Gastroesophageal sphincter (tissue), 4 donors: ENCODE data around the gene LIN7C. TPM values are rescaled to one million over a fixed set of nuclear protein-coding genes. Genes with fewer than 3 reads are reported as not detected.
A peak's percentile ranks its signal among the peaks of the same experiment; 100 is the strongest.

Experiments used
- ATAC-seq: fragments of 150-250 bp; one replicate; pipeline ENCODE4 v1.9.1; 2016; ENCODE audit warnings: mild to moderate bottlenecking, moderate library complexity
- H3K27ac ChIP-seq, 4 donors: fragments of 200-600 bp; sonication (generic) in 3 of 4; 1 replicate in 3 of 4; 2 replicates in 1 of 4; pipeline ENCODE4 v1.5.1; 2016 to 2019
- H3K27me3 ChIP-seq: fragments of 200-600 bp; sonication (generic); one replicate; pipeline ENCODE4 v1.5.1; 2019
- H3K36me3 ChIP-seq, 2 donors: fragments of 200-600 bp; sonication (generic); one replicate each; pipeline ENCODE4 v1.5.1; 2019; ENCODE audit warnings: control low read depth in 1 of 2
- H3K4me1 ChIP-seq, 3 donors: fragments of 200-600 bp; sonication (generic); 1 replicate in 2 of 3; 2 replicates in 1 of 3; pipeline ENCODE4 v1.5.1; 2016 to 2019; ENCODE audit warnings: control low read depth in 2 of 3
- H3K4me3 ChIP-seq, 2 donors: fragments of 200-600 bp; sonication (generic); one replicate each; pipeline ENCODE4 v1.5.1; 2019; ENCODE audit warnings: mild to moderate bottlenecking in 1 of 2, moderate library complexity in 1 of 2
- H3K9me3 ChIP-seq, 3 donors: fragments of 200-600 bp; sonication (generic); one replicate each; pipeline ENCODE4 v1.5.1; 2017 to 2019; ENCODE audit warnings: control low read depth in 2 of 3
- EP300 ChIP-seq: sonication (generic); formaldehyde crosslinking; IDR thresholded peaks from one replicate; pipeline ENCODE4 v1.6.1; 2017; ENCODE audit warnings: antibody characterized with exemption, mild to moderate bottlenecking
- POLR2A ChIP-seq, 2 donors: fragments of 450-650 bp; IDR thresholded peaks; one replicate each; pipeline ENCODE4 v1.6.1; 2017; ENCODE audit warnings: antibody characterized with exemption in 2 of 2, mild to moderate bottlenecking in 2 of 2, moderate library complexity in 1 of 2
- POLR2AphosphoS5 ChIP-seq: sonication (generic); formaldehyde crosslinking; IDR thresholded peaks from one replicate; pipeline ENCODE4 v1.6.1; 2017; ENCODE audit warnings: antibody characterized with exemption
- WGBS, 2 donors: methylation state at CpG; one replicate each; pipeline ENCODE4 v1.1.5; 2018; ENCODE audit warnings: low coverage in 1 of 2; 5-methylcytosine and 5-hydroxymethylcytosine counted together
- total RNA-seq, 4 donors: library from RNA; depleted of rRNA; stranded (reverse); fragments of >200 nt; gene quantifications; one replicate each; pipeline ENCODE4 v1.1.0, GENCODE V29; 2016
- TF ChIP-seq, protein P1 (sequence below), 4 experiments: fragments of 200-600 bp in 2 of 4; fragments of 450-650 bp in 2 of 4; sonication (generic) in 1 of 4; IDR thresholded peaks; one replicate each; pipeline ENCODE4 v1.5.1; 2017 to 2019; ENCODE audit warnings: antibody characterized with exemption in 4 of 4, mild to moderate bottlenecking in 2 of 4, moderate library complexity in 2 of 4

LIN7C gene
- total RNA-seq, 4 donors from 2014 or later, result 37.6 to 56.2 (median 51.1) TPM

- TF ChIP-seq POLR2A (IDR thresholded peaks at IDR 0.05) (no peak), EP300 (no peak), POLR2AphosphoS5 (no peak)
- TF ChIP-seq, protein P1, sequence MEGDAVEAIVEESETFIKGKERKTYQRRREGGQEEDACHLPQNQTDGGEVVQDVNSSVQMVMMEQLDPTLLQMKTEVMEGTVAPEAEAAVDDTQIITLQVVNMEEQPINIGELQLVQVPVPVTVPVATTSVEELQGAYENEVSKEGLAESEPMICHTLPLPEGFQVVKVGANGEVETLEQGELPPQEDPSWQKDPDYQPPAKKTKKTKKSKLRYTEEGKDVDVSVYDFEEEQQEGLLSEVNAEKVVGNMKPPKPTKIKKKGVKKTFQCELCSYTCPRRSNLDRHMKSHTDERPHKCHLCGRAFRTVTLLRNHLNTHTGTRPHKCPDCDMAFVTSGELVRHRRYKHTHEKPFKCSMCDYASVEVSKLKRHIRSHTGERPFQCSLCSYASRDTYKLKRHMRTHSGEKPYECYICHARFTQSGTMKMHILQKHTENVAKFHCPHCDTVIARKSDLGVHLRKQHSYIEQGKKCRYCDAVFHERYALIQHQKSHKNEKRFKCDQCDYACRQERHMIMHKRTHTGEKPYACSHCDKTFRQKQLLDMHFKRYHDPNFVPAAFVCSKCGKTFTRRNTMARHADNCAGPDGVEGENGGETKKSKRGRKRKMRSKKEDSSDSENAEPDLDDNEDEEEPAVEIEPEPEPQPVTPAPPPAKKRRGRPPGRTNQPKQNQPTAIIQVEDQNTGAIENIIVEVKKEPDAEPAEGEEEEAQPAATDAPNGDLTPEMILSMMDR (IDR thresholded peaks at IDR 0.05), result peak in 1 of 4 experiments; percentile 6
- peaks cover 2 to 52% (median 15%) of the 10 kb centered on the region in 3 donors for H3K4me1 ChIP-seq
- no peaks in the 10 kb centered on the region for H3K9me3 ChIP-seq
- H3K4me3 ChIP-seq, result peak overlapping the region; percentile 53 to 86
- no CpG with 5 or more reads among the region's 79 CpGs for WGBS, 2 donors
- H3K27ac ChIP-seq, result peak overlapping the region; percentile 44 to 95 (median 90)
- peak; percentile 49 for ATAC-seq
- no peaks in the 10 kb centered on the region for H3K36me3 ChIP-seq
- H3K27me3 ChIP-seq, result no peaks in the 10 kb centered on the region
Observed at GRCh38 chr11:27471589-27472397, 34.8 kb downstream of the LIN7C start.

- TF ChIP-seq POLR2A (IDR thresholded peaks at IDR 0.05) (no peak), POLR2AphosphoS5 (no peak), EP300 (no peak)
- TF ChIP-seq, protein P1 (IDR thresholded peaks at IDR 0.05), result no peak
Observed at GRCh38 chr11:27470826-27471588, 35.6 kb downstream of the LIN7C start.

DNA sequence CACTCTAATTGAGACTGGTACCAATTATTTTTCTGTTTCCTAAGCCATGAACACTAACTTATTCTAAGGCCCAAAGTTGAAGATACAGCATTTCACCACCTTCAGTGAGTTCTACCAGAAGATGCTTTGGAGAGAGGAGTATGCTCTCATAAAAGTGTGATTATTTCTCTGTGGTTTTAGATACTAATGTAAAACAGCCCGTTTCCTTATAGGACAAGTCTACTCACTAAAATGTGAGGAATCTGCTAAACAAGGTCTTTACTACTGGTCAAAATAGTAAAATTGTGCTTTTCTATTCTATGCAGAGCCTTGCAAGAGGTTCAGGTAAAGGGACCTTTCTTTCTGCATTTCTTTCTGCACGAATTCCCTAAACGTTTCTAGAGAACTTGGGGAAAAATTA is 36.4 kb downstream of the LIN7C start:
- no peak for ATAC-seq
- H3K4me1 ChIP-seq, result peaks cover 7 to 69% (median 15%) of the 10 kb centered on the region in 3 donors
- 27 to 62% methylated on average over 3 of the region's 3 CpGs for WGBS, 2 donors
- H3K27ac ChIP-seq, result no peak overlapping the region
- TF ChIP-seq POLR2A (IDR thresholded peaks at IDR 0.05) (no peak), EP300 (no peak), POLR2AphosphoS5 (no peak)
- TF ChIP-seq, protein P1 (IDR thresholded peaks at IDR 0.05), result no peak
- peak overlapping the region in 1 of 2 donors; percentile 86 for H3K4me3 ChIP-seq
- H3K9me3 ChIP-seq, result no peaks in the 10 kb centered on the region
- H3K27me3 ChIP-seq, result no peaks in the 10 kb centered on the region
- H3K36me3 ChIP-seq, result no peaks in the 10 kb centered on the region

More at GRCh38 chr11:27470826-27471588, 35.6 kb downstream of the LIN7C start:
- Histone ChIP-seq H3K4me3 (peak overlapping the region; percentile 53 to 86), H3K4me1 (peaks cover 6 to 60% (median 15%) of the 10 kb centered on the region in 3 donors), H3K36me3 (no peaks in the 10 kb centered on the region), H3K27me3 (no peaks in the 10 kb centered on the region), H3K27ac (peak overlapping the region in 3 of 4 donors; percentile 86 to 95 (median 94)), H3K9me3 (no peaks in the 10 kb centered on the region)
- ATAC-seq, result no peak
- 25 to 43% methylated on average over 9 of the region's 21 CpGs for WGBS, 2 donors

DNA sequence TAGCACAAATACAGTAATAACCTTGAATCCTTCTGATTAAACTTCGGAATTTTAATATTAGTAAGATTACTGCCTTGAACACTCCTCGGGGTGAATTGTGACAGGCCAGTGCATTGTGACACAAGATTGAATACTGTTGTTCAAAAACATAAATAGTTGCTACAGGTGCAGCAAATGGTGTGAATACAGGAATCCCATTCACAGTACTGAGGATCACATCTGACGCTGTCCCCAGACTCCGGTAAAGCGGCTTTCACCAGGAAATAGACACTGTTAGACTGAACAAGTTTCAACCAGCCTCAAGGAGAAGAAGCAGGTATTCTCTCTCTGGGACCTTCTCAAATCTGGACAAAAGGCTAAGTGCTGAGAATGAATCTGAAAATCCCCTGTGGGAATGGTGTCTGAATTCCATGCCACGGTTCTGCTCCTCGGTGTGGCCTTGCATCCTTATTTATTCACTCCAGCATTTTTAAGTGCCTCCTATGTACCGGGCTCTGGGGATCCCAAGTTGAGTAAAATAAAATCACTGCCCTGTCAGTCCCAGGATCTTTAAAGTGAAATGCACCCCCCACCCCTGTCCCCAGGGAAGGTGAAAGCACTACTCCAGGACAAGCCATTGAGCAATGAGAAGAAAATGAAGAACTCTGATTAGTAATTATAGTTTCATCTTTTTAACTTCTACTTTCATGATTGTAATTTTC is 37.4 kb downstream of the LIN7C start:
- peak overlapping the region in 3 of 4 donors; percentile 13 to 61 (median 46) for H3K27ac ChIP-seq
- no peak for ATAC-seq
- WGBS, 2 donors, result 67 to 78% methylated on average over 4 to 7 of the region's 8 CpGs
- TF ChIP-seq EP300, result no peak
- TF ChIP-seq POLR2AphosphoS5, result no peak
- no peak for TF ChIP-seq POLR2A (IDR thresholded peaks at IDR 0.05)
- TF ChIP-seq, protein P1 (IDR thresholded peaks at IDR 0.05), result no peak
- peaks cover 10 to 79% (median 17%) of the 10 kb centered on the region in 3 donors for H3K4me1 ChIP-seq
- no peaks in the 10 kb centered on the region for H3K9me3 ChIP-seq
- peak overlapping the region in 1 of 2 donors; percentile 5 for H3K4me3 ChIP-seq
- no peaks in the 10 kb centered on the region for H3K36me3 ChIP-seq
- H3K27me3 ChIP-seq, result no peaks in the 10 kb centered on the region
